ENCODE measurements around the gene POGZ.

DNA sequence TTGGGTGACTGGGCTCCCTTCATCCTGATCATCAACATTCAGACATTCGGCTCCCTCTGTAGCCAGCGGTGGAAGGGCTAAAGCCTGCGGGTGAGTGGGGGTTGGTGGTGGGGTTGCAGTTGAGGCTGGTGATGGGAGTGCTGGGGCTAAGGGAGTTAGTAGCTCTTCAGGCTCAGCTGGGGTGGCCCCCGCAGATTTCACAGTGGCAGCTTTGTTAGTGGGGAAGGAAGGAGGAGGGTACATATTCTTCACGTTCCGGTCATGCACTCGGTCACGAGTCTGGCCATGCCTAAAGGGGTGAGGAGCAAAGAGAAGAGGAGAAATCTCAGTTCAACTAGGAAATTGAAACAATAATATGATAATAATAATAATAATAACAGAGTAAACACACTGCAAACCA, 53.1 kb downstream of the POGZ start:
- TF ChIP-seq, protein P1, sequence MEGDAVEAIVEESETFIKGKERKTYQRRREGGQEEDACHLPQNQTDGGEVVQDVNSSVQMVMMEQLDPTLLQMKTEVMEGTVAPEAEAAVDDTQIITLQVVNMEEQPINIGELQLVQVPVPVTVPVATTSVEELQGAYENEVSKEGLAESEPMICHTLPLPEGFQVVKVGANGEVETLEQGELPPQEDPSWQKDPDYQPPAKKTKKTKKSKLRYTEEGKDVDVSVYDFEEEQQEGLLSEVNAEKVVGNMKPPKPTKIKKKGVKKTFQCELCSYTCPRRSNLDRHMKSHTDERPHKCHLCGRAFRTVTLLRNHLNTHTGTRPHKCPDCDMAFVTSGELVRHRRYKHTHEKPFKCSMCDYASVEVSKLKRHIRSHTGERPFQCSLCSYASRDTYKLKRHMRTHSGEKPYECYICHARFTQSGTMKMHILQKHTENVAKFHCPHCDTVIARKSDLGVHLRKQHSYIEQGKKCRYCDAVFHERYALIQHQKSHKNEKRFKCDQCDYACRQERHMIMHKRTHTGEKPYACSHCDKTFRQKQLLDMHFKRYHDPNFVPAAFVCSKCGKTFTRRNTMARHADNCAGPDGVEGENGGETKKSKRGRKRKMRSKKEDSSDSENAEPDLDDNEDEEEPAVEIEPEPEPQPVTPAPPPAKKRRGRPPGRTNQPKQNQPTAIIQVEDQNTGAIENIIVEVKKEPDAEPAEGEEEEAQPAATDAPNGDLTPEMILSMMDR (IDR thresholded peaks at IDR 0.05; ENCODE audit: insufficient read depth, low read length, poor library complexity, severe bottlenecking), result no peak
- TF ChIP-seq EZH2phosphoT487 (conservative IDR thresholded peaks at IDR 0.05; ENCODE audit: low read length), result no peak
